GM21619 (cell line): ENCODE measurements around the gene RMND5B.
A peak's percentile ranks its signal among the peaks of the same experiment; 100 is the strongest.
"Not testable (repeated sequence)": the region's sequence is repeated elsewhere in the genome, so short reads cannot be mapped to it uniquely, and the experiment has no call there.

ENCODE experiments used
- ATAC-seq: cut with Tn5 transposase; IDR thresholded peaks from one replicate; pipeline ENCODE4 v1.9.1; 2021; ENCODE audit not compliant: unreplicated experiment

The RMND5B gene

DNA sequence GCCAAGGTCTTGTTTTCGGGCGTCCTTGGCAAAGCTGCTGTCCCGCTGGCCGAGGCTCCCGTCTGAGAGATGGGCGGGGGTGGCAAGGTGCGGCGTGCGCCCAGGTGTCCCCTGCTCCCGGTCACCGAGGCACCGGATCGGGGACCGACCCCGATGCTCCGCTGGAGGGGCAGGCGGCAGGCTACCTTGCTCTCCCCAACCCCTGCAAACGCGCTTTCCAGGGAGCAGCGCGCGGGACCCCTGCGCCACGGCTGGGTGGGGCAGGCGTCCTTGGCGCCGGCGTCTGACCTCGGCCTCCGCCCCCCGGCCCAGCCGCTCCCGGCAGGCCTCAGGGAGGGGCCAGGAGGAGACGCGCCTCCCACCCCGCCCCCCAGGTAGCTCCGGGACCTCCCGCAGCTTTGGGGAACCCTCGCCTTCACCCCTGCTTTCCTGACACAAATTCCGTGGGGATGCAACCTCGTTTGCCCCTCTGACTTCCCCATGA is 16.9 kb upstream of the RMND5B start:
- no peak for ATAC-seq

DNA sequence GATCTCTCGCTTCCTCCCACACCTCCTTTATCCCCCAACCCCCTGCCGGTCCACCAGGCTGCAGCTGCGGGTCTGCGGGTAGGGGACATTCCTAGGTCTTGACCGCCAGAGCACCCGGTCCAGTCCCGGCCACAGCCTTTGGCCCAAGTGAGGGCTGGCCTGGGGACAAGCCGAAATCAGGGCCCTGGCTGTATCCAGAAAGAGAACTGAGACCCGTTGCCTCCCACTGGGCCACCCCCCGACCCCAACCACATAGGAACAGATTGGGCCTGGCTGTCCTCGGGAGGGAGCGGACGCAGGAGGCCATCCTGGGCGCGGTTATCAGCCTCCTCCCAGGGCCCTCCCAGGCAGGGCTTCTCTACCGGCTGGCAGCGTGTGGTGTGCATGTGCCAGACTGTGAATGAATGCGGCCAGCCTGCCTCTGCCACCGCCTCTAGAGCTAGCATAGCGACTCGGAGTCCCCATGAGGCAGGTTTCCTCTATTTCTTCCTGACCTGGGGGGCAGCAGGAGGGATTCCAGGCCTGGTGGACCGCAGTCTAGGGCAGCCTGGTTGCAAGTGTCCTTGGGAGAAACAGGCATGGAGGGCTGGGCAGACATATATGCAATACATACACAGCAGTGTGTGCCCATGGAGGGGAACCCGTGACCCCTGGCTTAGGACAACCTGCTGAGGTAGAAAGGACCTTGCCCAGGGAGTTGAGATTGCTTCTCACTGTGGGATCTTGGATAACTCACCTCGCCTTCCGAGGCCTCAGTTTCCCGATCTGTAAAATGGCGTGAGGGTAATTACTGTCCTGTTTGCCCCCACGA is 16.3 kb upstream of the RMND5B start:
- ATAC-seq = no peak

DNA sequence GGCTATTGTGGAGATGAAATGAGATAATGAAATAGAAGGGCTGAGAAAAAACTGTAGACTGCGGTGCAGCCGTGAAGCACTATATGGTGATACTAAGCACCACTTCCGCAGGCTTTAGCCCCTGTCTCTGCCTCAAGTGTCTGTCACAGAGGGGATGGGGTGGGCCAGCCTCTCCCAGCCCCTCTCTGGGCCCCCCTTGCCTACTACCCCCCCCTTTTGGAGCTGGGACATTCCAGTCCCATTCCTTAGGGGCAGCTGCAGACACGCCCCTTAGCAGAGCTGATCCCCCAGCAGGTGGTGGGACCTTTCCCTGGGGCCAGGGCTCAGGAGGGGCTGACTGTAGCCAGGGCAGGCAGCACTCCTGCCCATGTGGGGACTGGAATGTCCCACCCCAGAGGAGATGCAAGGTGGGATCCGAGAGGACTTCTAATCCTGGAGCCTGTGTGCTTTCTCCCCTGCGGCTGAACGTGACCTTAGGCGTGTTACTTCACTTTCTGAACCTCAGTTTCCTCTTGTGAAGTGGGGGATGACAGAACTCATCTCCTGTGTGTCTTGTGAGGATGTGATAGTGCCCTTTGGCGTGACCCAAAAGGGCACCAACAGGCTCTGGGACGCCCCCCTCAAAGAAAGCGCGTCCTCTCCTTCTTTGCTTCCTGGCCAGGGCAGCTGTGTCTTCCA is 15.5 kb upstream of the RMND5B start:
- ATAC-seq = no peak

DNA sequence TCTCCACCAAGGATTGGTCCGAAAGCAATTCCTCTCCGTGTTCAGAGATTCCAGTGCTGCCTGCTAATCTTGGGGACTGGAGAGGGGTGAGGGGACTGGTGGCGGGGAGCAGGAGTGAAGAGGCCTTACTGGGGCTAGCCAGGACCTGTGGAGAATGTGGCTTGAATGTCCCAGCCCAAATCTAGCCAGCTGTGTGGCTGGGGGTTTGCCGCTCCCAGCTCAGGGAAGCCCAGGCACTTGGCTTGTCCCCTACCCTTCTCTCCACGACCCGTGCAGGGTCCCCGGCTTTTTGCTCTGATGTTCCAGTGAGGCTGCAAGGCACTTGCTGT is 15.0 kb upstream of the RMND5B start:
- no peak for ATAC-seq

DNA sequence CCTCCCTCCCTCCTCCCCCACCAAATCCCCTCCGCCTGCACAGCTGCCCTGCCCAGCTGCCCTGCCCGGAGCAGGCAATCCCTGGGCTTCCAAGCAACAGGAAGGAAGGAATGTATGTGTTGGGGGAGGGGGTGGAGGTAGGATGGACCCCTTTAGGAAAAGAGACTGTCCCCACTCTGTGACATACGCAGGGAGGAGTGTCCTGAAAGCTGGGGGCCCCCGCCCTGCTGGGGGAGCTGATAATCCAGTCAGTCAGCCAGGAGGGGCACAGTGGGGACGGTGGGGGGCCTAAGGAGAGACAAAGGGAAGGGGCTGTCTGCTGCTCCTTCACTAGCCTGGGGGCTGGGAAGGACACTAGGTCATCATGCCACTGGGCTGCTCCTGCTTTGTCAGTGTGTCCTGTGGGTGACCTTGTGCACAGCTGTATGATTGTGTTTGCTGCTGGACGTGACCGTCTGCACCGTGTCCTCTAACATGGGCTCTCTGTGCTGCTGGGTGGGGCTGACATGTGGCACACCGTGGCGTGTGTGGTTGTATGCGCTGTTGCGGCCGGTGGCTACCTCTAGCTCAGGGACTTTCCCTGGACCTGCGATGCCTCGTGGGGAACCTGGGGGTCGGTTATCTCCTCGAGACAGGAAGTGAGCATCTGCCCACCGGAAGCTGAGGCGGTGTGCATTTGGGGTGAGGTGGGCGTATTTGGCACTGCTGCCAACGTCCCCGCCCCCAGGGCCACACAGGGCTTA is 14.5 kb upstream of the RMND5B start:
- peak; percentile 36 for ATAC-seq

DNA sequence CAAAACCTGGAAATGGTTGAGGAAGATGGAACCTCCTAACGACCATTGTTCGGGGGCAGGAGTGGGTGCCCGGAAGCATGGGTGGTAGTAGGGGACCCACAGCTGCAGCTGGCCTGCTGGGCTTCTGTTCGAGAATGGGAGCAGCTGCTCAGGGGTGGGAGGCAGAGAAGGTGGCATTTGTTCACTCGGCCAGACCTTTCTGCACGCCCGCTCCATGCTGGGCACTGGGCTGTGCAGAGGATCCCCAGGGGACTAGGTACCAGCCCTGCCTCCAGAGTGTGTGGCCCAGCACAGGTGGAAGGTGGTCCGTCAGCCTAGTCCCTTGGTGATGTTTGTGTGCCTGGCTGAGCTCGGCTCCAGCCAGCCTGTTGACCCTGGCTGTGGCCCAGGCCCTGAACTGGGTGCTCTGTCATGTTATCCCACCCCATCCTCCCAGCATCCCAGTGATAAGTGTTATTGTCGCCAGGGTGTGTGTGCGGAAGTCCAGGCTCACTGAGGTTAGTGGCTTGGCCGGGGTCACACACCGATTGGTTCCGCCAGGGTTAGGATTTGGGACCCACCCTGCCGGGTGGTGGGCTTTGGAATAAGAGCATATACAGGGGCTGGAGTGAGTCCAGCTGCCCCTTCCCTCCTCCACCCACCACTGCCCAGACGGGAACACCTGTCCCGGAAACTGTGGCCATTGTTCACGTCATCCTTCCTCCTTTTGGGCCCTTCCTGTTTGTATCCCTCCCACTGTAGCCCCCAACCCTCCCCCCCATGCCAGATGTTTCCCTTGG is 12.7 kb upstream of the RMND5B start:
- ATAC-seq = no peak

DNA sequence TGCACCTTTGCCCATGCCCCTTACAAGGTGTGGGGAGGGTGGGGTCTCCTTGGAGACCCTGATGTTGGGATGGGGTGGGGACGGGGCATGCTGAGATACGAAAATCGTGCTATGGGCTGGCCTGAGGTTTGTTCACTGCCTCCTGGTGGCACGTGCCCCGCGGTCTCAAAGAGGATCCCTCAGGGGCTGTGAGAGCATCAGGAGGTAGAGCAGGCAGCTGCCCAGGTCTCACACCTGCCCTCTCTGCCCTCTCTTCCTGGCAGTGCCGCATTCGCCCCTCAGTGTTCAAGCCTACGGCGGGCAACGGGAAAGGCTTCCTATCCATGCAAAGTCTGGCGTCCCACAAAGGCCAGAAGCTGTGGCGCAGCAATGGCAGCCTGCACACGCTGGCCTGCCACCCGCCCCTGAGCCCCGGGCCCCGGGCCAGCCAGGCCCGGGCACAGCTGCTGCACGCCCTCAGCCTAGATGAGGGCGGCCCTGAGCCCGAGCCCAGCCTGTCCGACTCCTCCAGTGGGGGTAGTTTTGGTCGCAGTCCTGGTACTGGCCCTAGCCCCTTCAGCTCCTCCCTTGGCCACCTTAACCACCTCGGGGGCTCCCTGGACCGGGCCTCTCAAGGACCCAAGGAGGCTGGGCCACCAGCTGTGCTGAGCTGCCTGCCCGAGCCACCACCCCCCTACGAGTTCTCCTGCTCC is 10.8 kb upstream of the RMND5B start:
- no peak for ATAC-seq

DNA sequence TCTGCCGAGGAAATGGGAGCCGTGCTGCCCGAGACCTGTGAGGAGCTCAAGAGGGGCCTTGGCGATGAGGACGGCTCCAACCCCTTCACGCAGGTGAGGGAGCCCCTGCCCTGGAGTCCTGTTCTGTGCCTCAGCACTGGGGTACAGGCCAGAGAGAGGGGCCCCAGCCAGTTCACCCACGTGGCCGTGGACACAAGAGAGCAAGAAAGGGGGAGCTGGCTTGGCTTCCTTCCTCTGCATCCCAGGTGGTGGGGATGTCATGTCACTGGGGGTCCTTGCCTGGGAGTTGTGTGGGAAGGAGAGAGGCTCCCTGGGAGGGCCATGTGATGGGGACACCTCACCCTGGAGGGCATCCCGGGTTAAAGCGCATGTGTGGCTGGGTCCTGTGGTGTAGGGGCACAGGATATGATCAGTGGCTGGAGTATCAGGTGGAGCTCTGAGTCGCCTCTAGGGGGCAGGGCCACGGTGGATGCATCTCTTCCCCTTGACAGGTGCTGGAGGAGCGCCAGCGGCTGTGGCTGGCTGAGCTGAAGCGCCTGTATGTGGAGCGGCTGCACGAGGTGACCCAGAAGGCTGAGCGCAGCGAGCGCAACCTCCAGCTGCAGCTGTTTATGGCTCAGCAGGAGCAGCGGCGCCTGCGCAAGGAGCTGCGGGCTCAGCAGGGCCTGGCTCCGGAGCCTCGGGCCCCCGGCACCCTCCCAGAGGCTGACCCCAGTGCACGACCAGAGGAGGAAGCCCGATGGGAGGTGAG is 10.0 kb upstream of the RMND5B start:
- peak; percentile 77 for ATAC-seq

DNA sequence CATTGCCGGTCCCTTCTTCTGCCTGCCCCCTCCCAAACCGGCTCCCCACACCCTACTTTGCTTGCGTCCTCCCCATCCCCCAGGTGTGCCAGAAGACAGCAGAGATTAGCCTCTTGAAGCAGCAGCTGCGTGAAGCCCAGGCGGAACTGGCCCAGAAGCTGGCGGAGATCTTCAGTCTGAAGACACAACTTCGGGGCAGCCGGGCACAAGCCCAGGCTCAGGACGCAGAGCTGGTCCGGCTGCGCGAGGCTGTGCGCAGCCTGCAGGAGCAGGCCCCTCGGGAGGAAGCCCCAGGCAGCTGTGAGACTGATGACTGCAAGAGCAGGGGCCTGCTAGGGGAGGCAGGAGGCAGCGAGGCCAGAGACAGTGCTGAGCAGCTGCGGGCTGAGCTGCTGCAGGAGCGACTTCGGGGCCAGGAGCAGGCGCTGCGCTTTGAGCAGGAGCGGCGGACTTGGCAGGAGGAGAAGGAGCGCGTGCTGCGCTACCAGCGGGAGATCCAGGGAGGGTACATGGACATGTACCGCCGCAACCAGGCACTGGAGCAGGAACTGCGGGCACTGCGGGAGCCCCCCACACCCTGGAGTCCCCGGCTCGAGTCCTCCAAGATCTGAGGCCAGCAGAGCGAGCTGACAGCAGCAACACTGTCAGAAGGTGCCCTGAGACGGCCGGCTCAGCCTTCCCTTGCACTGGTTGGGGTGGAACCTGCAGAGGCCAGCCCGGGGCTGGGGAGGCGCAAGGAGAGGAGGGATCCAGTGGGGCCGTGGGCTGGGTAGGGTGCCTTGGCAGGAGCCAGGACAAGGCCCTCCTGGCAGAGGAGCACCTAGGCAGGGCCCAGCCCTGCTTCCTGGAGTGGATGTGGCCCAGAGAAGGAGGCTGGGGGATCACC is 9.2 kb upstream of the RMND5B start:
- no peak for ATAC-seq

DNA sequence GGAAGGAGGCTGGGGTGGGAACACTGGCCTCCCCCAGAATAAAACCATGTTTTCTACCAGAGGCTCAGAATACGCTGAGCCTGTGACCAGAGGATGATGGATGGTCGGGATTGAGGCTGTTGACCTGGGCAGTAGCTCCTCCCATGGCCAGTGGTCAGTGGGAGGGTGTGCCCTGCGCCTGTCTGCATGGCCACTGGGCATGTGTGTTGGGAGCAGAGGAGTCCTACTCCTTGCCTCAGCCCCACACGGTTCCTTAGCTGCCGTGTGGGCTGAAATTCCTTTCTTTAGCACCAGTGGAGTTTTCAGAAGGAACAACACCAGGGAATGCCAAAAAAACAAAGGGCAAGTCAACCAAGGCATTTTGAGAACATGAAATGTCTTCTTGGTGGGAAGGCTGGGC is 8.5 kb upstream of the RMND5B start:
- ATAC-seq = no peak

DNA sequence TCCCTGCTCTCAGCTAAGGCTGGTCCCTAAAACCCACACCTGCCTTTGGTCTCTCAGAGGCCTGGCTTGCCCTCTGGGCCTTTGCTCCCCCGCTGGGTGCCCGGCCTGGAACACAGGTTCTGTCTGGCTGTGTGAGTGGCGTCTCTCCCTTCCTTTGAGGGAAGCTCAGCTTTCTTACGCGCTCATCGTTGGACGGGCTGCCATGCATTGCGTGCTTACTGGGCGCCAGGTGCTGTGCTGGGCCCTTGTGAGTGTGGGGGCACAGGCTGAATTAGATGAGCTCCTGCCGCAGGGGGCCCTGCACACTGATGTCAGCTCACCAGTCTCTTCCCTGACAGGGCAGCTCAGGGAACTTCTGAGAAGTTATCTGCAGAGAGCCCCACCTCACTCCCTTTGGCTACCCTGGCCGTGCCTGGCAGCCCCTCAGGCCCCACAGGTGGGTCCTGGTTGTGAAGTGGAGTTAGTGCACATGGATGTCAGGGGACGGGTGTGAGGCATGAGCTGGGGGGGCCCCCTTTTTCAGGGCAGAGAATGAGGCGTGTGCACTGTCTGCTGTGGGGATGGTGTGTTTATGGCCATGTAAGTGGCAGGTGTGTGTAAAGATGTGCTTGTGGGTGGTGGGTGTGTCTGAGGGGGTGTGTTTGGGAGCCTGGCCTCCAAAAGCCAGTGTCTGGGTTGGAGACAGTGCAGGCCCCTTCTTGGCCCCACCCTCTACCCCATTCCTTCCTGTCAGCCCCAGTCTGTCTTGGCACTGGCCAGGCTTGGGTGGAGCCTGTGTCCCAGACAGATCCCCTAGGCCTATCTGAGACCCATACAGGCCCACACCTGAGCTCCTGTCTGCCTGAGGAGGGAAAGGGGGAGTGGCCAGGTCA is 7.5 kb upstream of the RMND5B start:
- no peak for ATAC-seq

DNA sequence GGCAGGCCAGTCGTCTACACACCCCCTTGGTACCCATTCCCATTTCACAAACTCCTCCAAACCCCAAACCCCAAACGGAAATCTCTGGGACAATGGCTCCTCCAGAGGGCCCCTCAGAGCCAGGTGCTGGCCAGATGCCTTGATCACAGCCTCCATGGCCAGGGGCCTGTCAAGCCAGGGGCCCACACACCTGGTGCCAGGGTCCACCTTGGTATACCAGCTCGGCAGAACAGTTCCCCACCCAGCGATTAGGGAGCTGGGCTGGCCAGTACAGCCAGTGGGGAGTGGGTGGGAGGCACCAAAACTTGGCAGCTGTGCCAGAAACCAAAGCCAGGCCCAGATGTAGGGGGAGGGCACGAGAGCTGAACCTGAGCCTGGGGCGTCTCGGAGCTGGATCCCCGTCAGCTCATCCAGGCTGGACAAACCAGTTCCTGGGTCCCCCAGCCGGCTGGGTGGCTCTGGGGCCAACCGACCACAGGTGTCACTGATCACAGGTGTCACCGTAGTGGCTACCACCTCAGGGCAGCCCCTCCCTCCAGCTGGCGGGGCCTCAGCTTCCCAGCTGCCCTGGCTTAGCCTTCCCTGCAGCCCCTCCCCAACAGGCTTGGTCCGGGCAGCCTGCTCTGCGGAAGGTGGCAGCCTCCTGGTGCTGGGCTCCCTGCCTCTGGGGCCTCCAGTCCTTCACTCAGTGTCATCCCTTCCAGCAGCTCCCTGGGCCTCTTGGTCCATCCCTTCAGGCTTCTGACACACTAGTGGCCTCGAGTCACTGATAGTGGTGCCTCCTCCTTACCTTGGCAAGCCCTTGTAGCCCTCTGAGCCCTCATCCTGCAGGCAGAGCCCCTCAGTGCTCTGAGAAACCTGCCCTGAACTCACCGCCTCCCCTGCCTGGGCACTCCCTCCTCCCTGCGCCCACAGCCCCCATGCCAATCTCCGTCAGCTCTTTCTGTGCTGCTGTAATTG is 6.6 kb upstream of the RMND5B start:
- no peak for ATAC-seq

DNA sequence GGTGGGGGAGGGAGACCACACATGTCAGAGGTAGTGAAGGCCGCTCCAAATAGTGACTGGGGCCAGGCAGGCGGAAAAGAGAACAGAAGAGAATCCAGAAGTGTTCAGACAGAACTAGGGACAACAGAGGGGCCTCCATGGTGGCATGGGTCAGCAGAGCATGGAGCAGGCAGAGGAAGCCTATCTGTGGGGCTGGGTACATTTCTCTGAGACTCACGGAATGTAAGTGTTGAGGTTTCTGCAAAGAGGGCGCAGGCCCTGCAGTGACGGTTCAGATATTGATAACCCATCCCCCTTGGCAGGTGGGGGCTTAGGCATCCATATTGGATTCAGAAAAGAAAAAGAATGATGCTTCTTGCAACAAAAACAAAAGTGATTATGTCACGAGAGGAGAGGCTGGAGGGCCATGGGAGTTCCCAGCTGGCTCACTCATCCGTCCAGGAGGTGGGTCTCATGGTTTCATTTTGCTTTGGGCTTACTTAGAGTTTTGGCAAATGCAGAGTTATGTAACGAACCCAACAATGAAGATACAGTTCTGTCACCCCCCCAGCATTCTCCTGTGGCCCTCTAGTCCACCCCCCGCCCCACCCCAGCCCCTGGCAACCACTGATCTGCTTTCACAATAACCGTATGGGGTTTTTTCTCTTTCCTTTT is 5.4 kb upstream of the RMND5B start:
- ATAC-seq = no peak

DNA sequence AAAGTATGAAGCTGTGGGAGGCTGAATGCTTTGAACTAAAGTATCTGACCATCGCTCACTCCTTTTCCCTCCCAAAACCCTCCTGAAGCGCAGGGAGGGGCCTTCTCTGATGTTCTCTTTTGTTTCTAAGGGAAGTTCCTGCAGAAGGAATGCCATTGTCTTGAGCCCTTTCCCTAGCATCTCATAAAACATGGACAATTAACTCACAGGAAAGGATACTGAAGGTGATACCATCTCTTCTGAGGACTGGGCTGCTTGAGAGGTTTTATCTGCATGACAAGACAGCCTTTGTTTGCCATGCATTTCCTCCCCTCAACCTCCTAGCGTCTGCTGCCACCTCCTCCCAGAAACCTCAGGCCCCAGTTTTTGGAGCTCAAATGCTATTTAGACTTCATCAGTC is 4.3 kb upstream of the RMND5B start:
- no peak for ATAC-seq

DNA sequence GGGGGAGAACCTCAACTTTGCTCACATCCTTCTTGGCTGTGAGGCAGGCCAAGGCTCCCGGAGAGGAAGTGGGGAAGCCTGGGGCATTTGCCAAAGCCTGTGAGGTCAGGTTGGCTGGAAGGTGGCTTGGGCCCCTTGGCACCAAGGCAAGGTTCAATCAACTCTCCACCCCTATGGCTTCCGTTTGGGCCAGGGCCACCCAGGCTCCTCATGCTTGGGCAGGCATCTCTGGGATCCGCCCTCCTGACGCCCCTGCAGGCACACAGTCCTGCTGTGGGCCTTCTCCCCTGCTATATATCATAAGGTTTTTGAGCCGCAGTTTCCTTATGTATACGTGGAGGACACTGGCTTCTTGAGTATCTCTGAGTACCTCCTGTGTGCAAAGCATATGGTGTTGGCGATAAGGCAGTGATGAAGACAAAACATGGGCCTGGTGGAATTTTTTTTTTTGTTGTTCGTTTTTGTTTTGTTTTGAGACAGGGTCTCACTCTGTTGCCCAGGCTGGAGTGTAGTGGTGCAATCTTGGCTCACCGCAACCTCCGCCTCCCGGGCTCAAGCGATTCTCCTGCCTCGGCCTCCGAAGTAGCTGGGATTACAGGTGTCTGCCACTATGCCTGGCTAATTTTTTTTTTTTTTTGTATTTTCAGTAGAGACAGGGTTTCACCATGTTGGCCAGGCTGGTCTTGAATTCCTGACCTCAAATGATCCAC is 3.4 kb upstream of the RMND5B start:
- not testable (repeated sequence) for ATAC-seq

DNA sequence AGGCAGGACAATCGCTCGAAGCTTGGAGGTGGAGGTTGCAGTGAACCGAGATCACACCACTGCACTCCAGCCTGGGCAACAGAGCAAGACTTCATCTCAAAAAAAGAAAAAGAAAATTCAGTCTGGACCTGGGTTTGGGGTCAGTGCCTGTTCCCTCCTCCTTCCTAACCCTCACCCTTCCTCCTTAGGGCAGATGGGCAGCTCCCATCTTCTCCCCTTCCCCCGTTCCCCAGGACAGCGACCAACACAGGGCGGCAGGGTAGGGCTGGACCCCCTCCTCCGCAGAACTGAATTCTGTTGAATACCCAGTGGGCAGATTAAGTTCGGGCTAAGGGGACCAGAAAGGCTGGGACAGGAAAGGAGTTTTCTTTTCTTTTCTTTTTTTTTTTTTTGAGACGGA is 1.5 kb upstream of the RMND5B start:
- no peak for ATAC-seq
